Stimulated activated naive CD4-positive, alpha-beta T cell (primary cell): ENCODE data around the gene COL5A1.

Source experiments
- DNase-seq, 6 experiments: peaks; one replicate each; lab custom pipeline; 2025; lab: John Stamatoyannopoulos, UW

COL5A1 gene

GRCh38 chr9:134792627-134793026 is 151.0 kb downstream of the COL5A1 start:
- DNase-seq, result no peak

- no peak for DNase-seq
Observed at GRCh38 chr9:134793288-134794188, 151.9 kb downstream of the COL5A1 start.

DNA sequence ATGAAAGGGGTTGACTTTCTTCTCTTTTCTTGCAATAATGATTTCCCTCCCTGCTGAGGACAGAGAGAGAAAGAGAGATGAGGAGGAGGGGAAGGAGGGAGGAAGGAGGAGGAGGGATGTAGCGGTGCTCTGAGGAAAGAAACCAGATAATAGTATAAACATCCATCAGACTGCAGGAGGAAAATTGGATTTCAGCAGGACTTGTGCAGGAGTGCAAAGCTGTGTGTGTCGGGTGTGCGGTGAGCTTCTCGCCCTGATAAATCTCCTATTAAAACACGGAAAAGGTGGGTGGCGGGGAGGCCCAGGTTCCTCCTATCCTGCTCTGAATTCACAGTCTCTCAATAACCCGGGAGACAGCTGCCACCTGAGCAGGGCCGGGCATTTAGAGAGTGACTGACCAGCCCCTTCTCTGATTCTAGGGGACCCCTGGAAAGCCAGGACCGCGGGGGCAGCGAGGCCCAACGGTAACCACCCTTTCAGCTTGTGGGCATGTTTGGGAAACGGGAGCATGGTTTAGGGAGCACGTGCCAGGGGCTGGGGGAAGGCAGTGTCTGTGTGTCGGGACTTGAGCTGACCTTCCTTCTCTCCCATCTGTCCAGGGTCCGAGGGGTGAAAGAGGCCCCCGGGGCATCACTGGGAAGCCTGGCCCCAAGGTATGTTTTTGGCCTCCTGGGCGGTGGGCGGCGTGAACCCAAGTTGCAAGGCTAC is 153.2 kb downstream of the COL5A1 start:
- DNase-seq, result no peak

DNA sequence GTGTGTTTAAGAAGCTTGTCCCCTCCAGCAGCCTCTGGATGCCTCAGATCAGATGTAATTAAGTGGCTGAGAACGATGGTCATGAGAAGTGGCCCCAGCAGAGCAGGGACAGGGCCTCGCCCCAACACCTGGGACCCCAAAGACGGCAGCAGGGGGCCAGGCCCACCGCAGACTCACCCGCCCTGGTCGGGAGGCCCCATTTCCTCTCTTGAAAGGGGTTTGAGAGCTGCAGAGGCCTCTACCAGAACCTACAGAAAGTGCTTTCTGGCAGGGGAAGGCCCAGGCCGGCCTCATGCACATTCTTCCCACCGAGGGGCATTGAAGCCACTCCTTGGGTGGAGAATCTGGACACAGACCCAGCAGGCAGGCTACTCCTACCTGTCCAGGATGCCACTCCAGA is 153.8 kb downstream of the COL5A1 start:
- DNase-seq, result no peak

DNA sequence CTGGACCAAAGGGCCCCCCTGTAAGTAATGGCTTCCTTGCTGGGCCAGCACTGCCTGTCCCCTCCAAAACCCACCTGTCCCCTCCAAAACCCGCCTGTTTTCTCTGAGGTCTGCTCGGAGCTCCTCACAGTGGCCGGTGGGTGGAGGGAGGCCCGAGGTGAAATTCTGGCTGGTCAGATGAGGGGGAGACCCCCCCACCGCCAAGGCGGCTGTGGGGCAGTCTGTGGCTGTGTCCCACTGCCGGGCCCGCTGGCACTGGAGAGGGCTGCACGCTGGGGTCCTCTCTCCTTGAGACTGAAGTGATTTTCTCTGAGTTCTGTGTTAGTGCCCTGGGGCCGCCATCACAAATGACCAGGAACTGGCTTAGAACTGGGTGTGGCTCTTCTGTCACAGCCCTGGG is 155.3 kb downstream of the COL5A1 start:
- no peak for DNase-seq

DNA sequence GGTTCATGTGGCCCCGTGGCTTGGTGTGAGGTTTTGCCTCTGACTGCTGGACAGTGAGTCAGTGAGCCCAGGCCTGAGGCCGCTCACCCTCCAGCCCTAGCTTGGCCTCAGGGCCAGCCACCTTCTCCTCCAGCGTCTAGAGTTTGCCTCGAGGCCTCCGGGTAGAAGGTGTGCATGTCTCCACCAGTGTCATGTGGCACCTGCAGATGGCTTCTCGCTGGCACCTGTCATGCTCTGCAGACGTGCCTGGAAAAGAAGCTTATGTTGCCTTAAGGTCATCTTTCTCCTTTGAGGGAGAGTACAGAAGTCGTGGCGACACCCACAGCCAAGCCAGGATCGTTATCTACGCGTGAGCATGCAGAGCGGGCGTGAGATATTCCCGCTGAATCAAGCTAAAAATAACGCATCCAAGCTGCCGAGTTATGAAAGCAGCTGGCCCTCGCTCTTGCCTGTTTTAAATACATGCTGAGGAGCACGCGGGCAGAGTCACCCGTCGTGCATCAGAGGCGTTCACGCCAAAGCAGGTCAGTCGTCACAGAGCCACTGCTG is 159.3 kb downstream of the COL5A1 start:
- no peak for DNase-seq

- no peak for DNase-seq
Observed at GRCh38 chr9:134802216-134802795, 160.7 kb downstream of the COL5A1 start.

DNA sequence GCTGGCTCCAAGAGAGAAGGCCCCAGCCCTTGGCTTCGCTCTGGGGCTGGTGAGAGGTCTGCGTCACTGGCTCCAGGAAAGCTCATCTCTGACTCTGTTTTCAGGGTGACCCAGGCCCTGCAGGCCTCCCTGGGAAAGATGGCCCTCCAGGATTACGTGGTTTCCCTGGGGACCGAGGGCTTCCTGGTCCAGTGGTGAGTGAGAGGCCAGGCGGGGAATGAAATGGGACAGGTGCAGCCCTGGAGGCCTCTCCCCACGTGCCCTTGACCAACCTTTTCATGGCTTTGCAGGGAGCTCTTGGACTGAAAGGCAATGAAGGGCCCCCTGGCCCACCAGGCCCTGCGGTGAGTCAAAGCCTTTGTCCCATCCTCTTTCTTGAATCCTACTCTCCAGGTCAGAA is 163.3 kb downstream of the COL5A1 start:
- DNase-seq, result no peak

DNA sequence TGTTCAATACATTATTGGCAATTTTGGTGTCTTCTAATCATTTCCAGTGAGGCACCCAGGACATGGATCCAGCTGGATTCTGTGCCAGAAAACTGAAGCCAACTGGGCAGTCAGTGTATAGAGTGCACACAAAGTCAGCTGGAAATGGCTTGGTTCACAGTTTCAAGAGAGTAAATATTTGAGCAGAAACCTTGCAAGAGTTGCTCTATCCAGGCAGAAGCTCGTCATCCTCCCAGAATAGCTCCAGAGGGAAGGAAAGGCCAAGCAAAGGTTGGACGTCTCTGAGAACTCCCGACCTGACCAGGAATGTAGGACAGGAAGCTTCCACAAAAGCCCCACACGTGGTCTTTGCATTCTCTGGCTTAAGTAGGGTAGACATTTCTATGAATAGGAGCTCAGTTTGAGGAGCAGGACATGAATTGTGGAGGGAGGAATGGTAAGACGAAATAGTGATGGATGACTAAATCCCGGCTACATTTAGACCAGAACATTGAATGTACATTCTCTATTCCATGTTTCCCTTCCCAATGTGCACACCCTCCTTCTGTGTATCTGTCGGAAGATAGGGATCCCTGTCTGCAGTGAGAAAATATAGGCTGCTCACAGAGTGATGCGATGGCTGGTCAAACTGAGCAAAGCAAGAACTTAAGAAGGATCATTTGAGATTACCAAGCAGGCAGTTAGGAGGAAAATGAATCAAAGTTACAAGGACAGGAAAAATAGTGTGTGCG is 166.3 kb downstream of the COL5A1 start:
- no peak for DNase-seq

DNA sequence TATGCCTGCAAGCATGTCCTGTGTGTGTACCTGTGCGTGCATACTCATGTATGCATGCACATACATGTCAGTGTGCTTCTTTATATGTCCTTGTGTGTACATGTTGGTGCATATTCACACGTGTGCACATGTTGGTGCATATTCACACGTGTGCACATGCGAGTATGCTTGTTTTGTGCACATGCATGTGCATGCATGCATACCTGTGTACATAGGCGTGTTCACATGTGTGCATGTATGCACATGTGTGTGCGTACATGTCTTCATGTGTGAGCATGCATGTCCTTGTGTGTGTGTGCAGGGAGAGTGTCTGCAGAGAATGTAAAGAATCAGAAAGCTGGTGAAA is 166.8 kb downstream of the COL5A1 start:
- no peak for DNase-seq

- no peak for DNase-seq
Observed at GRCh38 chr9:134809292-134809691, 167.7 kb downstream of the COL5A1 start.

DNA sequence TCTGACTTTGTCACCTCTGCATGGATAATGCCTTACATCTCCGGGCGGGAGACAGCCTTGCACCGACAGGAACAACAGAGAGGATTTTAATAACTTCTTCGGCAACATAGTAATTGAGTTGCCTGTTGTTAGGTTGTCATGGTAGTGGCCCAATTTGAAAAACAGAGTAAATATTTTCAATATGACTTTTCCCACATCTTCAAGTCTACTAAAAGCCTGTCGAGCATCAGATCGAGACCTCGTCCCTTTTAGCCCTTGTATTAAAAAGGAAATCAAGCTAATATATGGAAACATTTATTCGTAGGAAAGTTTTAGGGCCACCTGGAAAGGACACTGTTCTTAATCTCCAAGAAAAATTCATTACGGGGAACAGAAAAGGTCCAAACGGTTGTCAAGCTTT is 168.2 kb downstream of the COL5A1 start:
- no peak for DNase-seq

DNA sequence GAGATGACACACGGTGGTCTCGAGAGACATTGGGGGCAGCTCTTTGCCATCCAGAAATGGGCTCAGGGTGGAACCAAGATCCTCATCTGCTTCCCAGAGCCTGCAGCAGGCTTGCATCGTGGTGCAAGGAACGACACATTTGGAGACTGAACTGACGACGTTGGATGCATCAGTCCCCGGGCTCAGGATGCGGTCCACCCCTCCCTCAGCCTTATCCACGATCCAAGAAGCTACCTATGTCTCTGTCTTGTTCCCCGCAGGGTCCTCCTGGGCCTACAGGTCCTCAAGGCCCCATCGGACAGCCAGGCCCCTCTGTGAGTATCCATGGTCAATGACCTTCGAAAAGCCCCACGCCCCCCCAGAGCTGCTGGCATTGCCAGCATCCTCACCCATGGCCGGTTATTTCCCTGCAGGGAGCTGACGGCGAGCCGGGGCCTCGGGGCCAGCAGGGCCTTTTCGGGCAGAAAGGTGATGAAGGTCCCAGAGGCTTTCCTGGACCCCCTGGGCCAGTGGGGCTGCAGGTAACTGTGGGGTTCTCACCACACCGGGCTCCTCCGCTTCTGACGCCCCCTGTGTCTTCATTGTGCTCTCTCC is 169.6 kb downstream of the COL5A1 start:
- no peak for DNase-seq

GRCh38 chr9:134811673-134812342 is 170.2 kb downstream of the COL5A1 start:
- no peak for DNase-seq

- DNase-seq, result no peak
Observed at GRCh38 chr9:134812343-134812673, 170.7 kb downstream of the COL5A1 start.

- DNase-seq, result no peak
Observed at GRCh38 chr9:134813841-134814240, 172.2 kb downstream of the COL5A1 start.

GRCh38 chr9:134814598-134815215 is 173.1 kb downstream of the COL5A1 start:
- no peak for DNase-seq

DNA sequence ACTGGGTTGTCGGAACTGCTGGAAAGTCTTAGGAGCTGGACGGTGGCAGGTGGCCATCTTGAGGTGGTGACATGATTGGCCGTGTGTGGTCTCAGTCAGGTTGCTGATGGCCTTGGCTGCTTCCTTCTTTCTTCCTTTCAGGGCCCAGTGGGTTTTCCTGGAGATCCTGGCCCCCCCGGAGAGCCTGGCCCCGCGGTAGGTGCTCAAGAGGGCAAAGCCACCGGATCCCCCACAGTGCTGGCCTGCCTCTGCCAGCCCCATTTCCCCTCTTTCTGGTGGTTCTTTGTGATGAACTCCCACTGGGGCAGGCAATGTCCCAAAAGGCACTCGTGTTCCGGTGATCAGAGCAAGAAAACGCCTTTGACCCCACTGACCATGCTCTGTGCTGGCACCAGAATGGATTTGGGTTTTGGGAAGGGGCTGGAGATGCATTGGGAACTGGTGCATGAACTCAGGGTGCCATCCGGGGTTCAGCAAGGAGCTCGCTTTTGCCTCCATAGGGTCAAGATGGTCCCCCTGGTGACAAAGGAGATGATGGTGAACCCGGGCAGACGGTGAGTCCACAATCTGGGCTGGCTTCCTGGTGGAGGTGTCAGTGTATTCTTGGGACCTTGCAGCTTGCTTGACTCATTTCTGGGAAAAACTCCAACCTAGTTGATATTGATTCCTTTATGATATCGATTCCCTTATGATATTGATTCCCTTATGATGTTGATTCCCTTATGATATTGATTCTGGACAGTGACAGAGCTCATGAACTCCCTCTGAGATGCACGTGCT is 174.0 kb downstream of the COL5A1 start:
- DNase-seq, result no peak

DNA sequence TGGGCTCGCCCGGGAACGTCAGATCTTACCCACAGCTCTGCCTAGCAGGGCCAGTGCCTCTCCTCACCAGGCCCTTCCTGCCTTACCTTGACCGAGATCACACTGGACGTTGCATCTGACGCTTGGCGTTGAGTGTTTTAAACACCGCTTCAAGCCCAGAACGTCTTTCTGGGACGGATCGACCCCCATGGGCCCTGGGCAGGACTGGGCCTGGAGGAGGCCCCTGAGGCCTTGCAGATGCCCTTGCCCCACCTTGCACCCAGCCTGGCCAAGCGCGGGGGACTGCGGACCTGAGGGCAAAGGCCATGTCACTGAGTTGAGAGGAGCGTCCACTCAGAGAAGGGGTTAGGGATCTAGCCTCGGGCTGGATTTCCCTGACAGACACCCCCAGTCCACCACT is 174.7 kb downstream of the COL5A1 start:
- no peak for DNase-seq

DNA sequence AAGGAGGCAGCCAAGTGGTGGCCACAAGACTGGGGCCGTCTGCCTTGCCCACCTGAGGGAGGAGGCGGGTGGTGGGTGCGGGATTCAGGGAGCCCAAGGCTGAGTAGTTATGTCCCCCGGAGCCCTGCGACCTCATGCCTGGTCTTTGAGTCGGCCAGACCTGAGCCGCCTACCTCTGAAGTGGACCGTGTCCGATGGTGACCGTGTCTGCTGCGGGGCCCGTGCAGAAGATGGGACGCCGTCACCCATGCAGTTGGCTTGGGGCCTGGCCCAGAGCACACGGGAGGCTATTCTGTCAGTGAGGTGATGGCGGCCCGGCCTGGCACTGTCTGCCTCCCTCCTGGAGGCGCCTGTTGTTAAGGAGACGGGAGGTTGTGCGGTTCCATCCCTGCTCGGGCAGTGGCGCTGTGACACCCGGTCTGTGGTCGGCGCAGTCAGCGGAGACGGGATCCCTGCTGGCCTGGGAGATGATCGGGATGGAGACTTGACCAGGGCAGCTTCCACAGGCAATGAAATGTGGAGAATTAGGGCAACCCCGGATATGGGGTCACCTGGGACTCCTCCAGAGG is 176.5 kb downstream of the COL5A1 start:
- DNase-seq, result no peak
